ENCODE data around the gene BRD4.

- TF ChIP-seq CTCF (IDR thresholded peaks at IDR 0.05) (no peak), POLR2A (IDR thresholded peaks at IDR 0.05; ENCODE audit: low read depth) (no peak), POLR2AphosphoS5 (IDR thresholded peaks at IDR 0.05) (no peak)
These were observed 134.9 kb downstream of the BRD4 start for GRCh38 chr19:15197275-15197941.

All from esophagus muscularis mucosa (tissue), 3 donors.